Measurements from ENCODE around the gene PTPRT. TPM values are rescaled to one million over a fixed set of nuclear protein-coding genes. Genes with fewer than 3 reads are reported as not detected.

PTPRT gene
- polyA plus RNA-seq, 2 of the 4 experiments (the other 2 are of a cell fraction) = not detected

- Histone ChIP-seq H3K9me3 (no peaks in the 10 kb centered on the region), H3K4me3 (no peak overlapping the region), H3K4me2 (no peak overlapping the region), H3K4me1 (no peaks in the 10 kb centered on the region), H3K27ac (no peak overlapping the region)
- ChIA-PET POLR2A (no interaction called here), CTCF (no interaction called here)
- TF ChIP-seq FOSB (CRISPR knock-in tag; IDR thresholded peaks at IDR 0.05) (no peak), SMC3 (IDR thresholded peaks at IDR 0.05) (no peak), ATOH8 (CRISPR knock-in tag; IDR thresholded peaks at IDR 0.05; ENCODE audit: low read depth) (no peak), HES2 (IDR thresholded peaks at IDR 0.05) (no peak), RAD21 (conservative IDR thresholded peaks at IDR 0.05 in 1 of 2, IDR thresholded peaks at IDR 0.05 in 1 of 2) (no peak), NFE2L2 (conservative IDR thresholded peaks at IDR 0.05; ENCODE audit: low read length) (no peak), MAZ (IDR thresholded peaks at IDR 0.05; ENCODE audit: borderline replicate concordance, low read depth, low read length) (no peak), CTCF (IDR thresholded peaks at IDR 0.05) (no peak), HEYL (CRISPR knock-in tag; IDR thresholded peaks at IDR 0.05) (no peak), BHLHE40 (IDR thresholded peaks at IDR 0.05; ENCODE audit: low read depth, low read length) (no peak), NR3C1 (IDR thresholded peaks at IDR 0.05) (no peak), POLR2A (IDR thresholded peaks at IDR 0.05; ENCODE audit: low read length) (no peak), JUNB (IDR thresholded peaks at IDR 0.05) (no peak), POLR2AphosphoS2 (conservative IDR thresholded peaks at IDR 0.05; ENCODE audit: low read length) (no peak)
- TF ChIP-seq, protein P1, sequence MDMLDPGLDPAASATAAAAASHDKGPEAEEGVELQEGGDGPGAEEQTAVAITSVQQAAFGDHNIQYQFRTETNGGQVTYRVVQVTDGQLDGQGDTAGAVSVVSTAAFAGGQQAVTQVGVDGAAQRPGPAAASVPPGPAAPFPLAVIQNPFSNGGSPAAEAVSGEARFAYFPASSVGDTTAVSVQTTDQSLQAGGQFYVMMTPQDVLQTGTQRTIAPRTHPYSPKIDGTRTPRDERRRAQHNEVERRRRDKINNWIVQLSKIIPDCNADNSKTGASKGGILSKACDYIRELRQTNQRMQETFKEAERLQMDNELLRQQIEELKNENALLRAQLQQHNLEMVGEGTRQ (IDR thresholded peaks at IDR 0.05) = no peak
- 13% methylated on average over 6 of the region's 6 CpGs for WGBS (ENCODE audit: missing lambda C conversion rate)
- ATAC-seq (no peak), DNase-seq (ENCODE audit: low read depth in 1 of 2, low spot score in 1 of 2) (no peak), FAIRE-seq (no peak)
Measured at GRCh38 chr20:42703744-42704143, 486.0 kb downstream of the PTPRT start.

DNA sequence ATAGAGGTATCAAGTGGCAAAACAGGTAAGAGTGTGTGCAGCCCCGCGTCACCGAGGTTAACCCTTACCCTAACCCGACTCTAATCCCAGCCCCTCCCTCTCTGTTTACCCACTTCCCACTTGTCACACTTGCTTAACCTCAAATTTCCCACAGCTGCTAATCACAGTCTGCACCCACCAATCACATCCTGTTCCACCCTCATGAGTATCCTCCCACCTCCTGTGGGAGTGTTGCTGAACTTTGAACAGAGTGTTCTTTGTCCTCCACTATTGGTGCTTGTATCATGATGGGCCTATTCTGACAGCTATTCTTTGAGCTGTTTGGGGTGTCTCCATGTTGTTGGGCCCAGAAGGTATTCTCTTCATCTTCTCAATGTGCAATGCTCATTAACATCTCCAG lies 487.8 kb downstream of the PTPRT start:
- no peak for FAIRE-seq
- Histone ChIP-seq H3K4me1 (no peaks in the 10 kb centered on the region), H3K4me3 (no peak overlapping the region), H3K9me3 (no peaks in the 10 kb centered on the region), H3K4me2 (no peak overlapping the region), H3K27ac (no peak overlapping the region)
- no peak for ATAC-seq
- DNase-seq (ENCODE audit: low read depth in 1 of 2, low spot score in 1 of 2) = no peak
- no peak for TF ChIP-seq REST (IDR thresholded peaks at IDR 0.05)
- TF ChIP-seq ZSCAN20 (CRISPR knock-in tag; IDR thresholded peaks at IDR 0.05) = no peak
- no peak for TF ChIP-seq KDM1A (IDR thresholded peaks at IDR 0.05; ENCODE audit: low read depth)
- no peak for TF ChIP-seq ATOH8 (CRISPR knock-in tag; IDR thresholded peaks at IDR 0.05; ENCODE audit: low read depth)
- TF ChIP-seq NFE2L2 (conservative IDR thresholded peaks at IDR 0.05; ENCODE audit: low read length) = no peak
- ChIA-PET CTCF (no interaction called here), POLR2A (no interaction called here)
- 9% methylated on average over 4 of the region's 4 CpGs for WGBS (ENCODE audit: missing lambda C conversion rate)

Data from A549 (cell line).